Dermis blood vessel endothelial cell (primary cell): ENCODE results near the gene GNB3. TPM values are rescaled to one million over a fixed set of nuclear protein-coding genes. Genes with fewer than 3 reads are reported as not detected.
"Not testable (repeated sequence)": the region's sequence is repeated elsewhere in the genome, so short reads cannot be mapped to it uniquely, and the experiment has no call there.

Experiments
- DNase-seq: peaks from one replicate; pipeline ENCODE4 v3.0.0; 2010
- total RNA-seq: library from RNA; depleted of rRNA; stranded (reverse); fragments of >200 nt; gene quantifications from 2 replicates; pipeline ENCODE4 v1.2.3, GENCODE V29; 2014

The GNB3 gene
- total RNA-seq, 1 donor from 2014 or later = 1.0 TPM

DNA sequence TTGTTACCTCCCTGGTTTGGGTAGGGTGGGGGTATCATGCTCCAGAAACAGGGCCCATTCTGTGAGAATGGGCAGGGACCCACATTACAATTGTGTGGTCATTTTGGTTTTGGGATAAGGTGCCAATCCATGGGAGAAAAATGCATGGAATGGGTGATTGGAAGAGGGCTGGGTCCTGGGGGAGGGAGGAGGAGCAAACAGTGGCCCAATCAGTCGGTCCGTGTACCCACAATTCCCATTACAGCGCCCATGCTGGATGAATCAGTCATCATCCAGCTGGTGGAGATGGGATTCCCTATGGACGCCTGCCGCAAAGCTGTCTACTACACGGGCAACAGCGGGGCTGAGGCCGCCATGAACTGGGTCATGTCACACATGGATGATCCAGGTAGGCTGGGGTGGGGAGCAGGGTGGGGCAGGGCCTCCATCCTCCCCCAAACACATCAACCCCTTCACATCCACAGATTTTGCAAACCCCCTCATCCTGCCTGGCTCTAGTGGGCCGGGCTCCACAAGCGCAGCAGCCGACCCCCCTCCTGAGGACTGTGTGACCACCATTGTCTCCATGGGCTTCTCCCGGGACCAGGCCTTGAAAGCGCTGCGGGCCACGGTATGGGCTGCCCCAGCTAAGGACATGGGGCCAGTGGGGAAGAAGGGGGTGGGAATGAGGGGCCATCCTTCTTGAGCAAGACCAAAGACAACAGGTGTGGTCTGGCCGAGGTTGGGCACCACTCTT lies 23.0 kb downstream of the GNB3 start:
- DNase-seq = no peak

DNA sequence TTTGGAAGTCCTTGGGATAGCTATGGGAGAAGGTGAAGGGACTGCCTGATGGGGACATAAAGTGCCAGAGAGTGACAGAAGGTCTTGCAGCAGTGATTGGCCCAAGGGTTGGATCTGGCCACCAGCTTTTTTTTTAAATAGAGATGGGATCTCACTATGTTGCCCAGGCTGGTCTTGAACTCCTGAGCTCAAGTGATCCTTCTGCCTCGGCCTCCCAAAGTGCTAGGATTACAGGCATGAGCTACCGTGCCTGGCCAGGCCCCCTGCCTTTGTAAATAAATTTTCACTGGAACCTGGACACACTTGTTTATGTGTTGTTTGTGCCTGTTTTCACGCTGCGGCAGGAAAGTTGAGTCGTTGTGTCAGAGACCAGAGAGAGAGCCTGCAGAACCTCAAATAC lies 24.6 kb downstream of the GNB3 start:
- not testable (repeated sequence) for DNase-seq

DNA sequence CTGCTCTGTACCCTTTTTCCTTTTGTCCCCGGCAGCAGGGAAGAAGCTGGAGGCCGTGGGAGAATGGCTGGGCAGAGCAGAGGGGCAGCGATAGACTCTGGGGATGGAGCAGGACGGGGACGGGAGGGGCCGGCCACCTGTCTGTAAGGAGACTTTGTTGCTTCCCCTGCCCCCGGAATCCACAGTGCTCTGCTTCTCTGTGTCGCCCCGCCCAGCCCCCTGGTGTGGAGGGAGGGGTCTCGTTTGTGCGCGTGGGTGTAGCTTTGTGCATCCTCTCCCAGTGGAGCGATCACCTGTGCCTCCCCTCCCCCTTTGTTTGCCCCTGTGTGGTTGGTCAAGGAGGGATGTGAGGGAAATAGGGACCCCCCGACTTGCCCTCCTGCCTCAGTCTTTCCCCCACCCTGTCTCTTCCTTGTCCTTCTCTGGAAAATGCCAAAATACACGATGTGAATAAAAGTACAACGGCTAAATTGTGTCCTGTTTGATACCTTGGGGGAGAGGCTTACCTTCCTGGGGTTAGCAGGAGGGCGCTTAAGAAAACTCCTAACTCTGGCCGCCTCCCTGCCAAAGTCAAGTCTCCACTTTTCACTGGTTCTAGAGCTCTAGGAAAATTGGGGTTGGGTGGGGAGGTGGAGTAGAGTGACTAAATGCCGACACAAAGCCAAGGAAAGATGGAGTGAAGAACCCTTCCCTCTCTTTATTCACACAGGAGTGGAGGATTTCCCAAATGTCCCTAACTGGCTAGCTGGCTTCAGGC lies 25.6 kb downstream of the GNB3 start:
- DNase-seq = no peak

DNA sequence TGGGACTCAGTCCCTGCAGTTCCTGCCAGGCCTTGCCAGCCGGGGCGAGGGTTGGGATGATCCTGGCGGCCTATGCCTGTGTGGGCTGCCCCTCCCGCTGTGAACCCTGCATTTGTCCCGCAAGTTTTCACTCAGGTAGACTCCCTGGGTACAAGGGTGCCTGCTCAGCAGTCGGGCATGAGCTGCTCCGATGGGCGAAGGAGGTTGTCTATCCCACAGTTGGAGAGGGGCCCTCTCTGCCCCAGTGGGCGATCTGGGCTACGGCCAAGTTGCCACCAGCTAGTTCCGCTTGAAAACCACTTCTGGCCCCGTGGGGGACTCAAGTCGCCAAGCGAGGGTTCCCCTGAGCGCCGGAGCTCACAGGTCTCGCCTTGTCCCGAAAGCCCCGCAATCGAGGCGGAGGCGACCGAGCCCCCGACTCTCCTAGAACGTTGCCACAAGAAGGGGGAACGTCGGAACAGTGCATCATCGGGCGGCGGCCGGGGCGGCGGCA lies 26.2 kb downstream of the GNB3 start:
- no peak for DNase-seq

- DNase-seq = peak; percentile 86
These were observed 26.9 kb downstream of the GNB3 start, which contains the start of gene TPI1 for GRCh38 chr12:6867413-6868210. Gene TPI1 (plus strand): TSS chr12:6867531. CDS start chr12:6867567, 36 bp downstream.

GRCh38 chr12:6868211-6869048 lies 27.7 kb downstream of the GNB3 start:
- peak; percentile 32 for DNase-seq

DNA sequence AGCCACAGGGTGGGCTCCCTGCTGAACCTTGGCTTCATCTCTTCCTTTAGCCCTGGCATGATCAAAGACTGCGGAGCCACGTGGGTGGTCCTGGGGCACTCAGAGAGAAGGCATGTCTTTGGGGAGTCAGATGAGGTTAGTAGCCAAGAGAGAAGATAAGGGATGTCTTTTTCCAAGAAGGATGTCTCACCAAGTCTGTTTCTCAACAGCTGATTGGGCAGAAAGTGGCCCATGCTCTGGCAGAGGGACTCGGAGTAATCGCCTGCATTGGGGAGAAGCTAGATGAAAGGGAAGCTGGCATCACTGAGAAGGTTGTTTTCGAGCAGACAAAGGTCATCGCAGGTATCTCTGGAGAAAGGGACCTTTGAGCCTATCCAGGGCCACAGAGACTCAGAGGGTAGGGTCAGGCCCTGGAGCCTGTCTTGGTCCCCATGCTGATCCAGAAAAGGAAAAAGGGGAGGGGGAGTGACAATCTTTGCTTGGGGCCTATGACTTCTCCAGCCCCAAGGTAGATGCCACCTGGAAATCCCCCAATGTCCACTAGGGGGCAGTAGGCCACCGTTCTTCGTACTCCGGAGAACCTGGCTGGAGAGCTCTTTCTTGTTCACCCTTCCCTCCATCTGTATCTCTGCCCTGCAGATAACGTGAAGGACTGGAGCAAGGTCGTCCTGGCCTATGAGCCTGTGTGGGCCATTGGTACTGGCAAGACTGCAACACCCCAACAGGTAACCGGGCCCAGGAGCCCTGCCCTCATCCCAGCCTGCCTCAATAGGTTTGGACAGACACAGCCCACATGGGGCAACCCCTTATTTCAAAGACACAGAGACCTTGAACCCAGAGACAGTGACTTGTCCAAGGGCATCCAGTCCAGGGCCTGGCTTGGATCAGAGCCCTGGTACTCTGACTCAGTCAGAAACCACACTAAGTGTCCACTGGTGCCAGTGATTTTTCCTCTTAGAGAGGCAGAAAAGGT lies 28.6 kb downstream of the GNB3 start:
- peak; percentile 88 for DNase-seq

- not testable (repeated sequence) for DNase-seq
These were observed 29.6 kb downstream of the GNB3 start for GRCh38 chr12:6870304-6870703.

DNA sequence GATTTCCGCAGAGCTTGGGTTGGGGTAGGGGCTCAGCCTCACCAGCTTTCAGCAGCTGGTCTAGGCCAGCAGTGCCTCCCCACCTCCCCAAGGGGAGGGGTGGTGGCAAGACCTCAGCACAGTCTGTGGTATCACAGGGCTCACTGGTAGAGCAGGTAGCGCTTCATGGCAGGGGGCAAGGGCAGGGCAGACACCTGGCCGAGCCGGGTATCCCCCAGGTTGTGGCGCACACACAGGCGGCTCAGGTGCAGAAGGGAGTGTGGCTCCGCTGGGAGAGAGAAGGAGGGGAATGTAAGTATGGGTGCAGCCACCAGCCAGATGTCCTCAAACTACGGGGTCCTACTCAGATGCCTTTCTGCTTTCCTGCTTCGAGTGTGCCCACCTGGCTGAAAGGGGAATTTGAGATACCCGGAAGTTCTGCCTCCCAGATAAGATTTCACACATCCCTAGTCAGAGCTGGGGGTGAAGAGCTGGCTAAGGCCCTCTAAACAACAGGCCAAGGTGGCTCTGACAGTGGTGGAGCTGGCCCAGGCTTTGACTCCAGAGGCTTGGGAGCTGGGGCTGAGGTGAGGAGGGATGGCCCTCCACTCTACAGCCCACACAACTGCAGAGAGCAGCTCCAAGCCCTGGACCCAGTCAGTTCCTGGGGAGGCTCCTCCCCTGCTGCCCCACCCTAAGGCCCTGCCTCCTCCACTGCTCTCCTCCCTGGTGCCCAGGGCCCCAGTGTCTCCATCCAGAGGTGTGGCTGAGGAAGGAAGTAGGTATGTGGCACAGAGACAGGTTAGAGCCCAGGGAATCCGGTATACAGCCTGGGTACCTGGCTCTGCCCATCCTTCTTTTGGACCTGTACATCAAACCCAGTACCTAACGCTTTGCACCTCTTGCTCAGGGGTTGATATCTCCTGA lies 30.6 kb downstream of the GNB3 start:
- no peak for DNase-seq

GRCh38 chr12:6872073-6873048 lies 31.6 kb downstream of the GNB3 start:
- DNase-seq = peak; percentile 86

DNA sequence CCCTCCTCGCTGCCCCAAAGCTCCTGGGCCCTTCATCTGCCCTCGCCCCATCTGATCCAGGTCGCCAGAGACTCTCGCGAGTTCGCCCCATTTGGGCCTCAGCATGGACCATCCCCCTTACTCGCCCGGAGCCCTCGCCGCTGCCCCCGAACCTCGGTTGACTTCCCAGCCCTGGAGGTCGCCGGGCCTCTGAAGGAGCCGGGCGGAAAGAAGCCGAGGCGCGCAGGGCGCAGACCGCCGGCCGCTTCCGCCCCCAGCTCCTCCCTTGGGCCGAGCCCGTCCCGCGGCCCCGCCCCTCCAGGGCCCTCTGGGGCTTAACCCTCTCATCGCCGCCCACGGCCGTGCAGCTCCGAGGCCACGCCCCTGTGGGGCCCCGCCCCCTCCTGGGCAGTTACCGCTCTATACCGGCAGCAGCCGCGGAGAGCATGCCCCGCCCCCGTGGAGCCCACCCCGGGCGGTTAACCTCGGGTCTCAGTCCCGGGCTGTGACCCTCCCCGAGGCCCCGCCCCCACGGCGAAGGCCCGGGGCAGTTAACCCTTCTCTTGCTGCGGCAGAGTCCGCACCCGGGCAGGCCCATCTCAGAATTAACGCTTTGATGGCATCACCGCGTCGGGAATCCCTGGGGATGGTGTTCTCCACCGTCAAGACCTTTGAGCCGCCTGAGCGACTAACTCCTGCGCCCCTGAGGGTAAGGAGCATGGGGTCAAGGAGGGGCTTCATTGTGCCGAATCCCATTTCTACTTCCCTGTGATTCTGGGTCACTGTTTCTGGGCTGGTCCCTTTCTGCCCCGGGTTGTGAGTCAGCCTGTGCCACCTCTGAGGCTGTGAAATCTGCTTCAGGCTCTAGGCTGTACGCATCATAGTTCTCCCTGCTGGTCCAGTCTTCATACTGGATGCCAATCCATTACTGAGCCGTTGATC lies 32.6 kb downstream of the GNB3 start, which contains the start of gene SPSB2:
Gene SPSB2, minus strand, starts transcription at position 210 of the 921 bp plus-strand sequence. CDS start 402 bp downstream, outside the sequence.
- DNase-seq = peak; percentile 96

DNA sequence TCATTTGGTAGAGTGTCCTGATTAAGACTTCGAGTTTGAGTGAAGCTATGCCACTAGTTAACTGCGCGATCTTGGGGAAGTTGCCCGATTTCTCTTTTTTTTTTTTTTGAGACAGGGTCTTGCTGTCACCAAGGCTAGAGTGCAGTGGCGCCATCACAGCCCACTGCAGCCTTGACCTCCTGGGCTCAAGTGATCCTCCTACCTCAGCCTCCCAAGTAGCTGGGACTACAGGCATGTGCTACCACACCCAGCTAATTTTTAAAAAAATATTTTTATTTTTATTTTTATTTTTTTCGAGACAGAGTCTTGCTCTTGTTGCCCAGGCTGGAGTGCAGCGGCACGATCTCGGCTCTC lies 33.3 kb downstream of the GNB3 start:
- DNase-seq = not testable (repeated sequence)

GRCh38 chr12:6879824-6880223 lies 39.1 kb downstream of the GNB3 start:
- DNase-seq = not testable (repeated sequence)

DNA sequence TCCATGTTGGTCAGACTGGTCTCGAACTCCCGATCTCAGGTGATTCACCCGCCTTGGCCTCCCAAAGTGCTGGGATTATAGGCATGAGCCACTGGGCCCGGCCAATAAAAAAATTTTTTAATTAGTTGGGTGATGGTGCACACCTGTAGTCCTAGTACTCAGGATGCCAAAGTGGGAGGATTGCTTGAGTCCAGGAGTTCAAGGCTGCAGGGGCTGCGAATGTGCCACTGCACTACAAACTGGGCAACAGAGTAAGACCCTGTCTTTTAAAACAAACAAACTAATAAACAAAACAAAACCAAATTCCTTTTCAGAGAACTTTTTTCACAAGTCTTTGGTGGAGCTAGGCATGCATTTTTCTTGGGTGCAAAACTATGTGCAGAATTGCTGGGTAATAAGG lies 42.5 kb downstream of the GNB3 start:
- no peak for DNase-seq

GRCh38 chr12:6883683-6884082 lies 43.0 kb downstream of the GNB3 start:
- DNase-seq = no peak

- no peak for DNase-seq
These were observed 43.8 kb downstream of the GNB3 start for GRCh38 chr12:6884539-6884938.
